ENCODE measurements around the gene DPP6. TPM values are rescaled to one million over a fixed set of nuclear protein-coding genes. Genes with fewer than 3 reads are reported as not detected.
"Not testable (repeated sequence)": the region's sequence is repeated elsewhere in the genome, so short reads cannot be mapped to it uniquely, and the experiment has no call there.

DPP6 gene
- total RNA-seq, 3 donors from 2014 or later: 0.59 to 0.98 TPM; not detected in 1

- Histone ChIP-seq H3K4me1 (no peaks in the 10 kb centered on the region), H3K36me3 (no peaks in the 10 kb centered on the region), H3K4me3 (no peak overlapping the region), H3K9me3 (no peaks in the 10 kb centered on the region), H3K27me3 (no peaks in the 10 kb centered on the region), H3K27ac (no peak overlapping the region)
- intact Hi-C loops (cut with DNase I; ENCODE audit: low total_unique reads): no loop called here
- TF ChIP-seq POLR2AphosphoS5 (IDR thresholded peaks at IDR 0.05): no peak
- TF ChIP-seq, protein P1, sequence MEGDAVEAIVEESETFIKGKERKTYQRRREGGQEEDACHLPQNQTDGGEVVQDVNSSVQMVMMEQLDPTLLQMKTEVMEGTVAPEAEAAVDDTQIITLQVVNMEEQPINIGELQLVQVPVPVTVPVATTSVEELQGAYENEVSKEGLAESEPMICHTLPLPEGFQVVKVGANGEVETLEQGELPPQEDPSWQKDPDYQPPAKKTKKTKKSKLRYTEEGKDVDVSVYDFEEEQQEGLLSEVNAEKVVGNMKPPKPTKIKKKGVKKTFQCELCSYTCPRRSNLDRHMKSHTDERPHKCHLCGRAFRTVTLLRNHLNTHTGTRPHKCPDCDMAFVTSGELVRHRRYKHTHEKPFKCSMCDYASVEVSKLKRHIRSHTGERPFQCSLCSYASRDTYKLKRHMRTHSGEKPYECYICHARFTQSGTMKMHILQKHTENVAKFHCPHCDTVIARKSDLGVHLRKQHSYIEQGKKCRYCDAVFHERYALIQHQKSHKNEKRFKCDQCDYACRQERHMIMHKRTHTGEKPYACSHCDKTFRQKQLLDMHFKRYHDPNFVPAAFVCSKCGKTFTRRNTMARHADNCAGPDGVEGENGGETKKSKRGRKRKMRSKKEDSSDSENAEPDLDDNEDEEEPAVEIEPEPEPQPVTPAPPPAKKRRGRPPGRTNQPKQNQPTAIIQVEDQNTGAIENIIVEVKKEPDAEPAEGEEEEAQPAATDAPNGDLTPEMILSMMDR (IDR thresholded peaks at IDR 0.05): no peak
- no peak for DNase-seq (ENCODE audit: low spot score in 2 of 2)
Observed at GRCh38 chr7:154672659-154673415, 620.6 kb downstream of the DPP6 start.

- Histone ChIP-seq H3K4me3 (no peak overlapping the region), H3K36me3 (no peaks in the 10 kb centered on the region), H3K4me1 (no peaks in the 10 kb centered on the region), H3K27me3 (no peaks in the 10 kb centered on the region), H3K9me3 (no peaks in the 10 kb centered on the region), H3K27ac (no peak overlapping the region)
- intact Hi-C loops (cut with DNase I; ENCODE audit: low total_unique reads): no loop called here
- DNase-seq (ENCODE audit: low spot score in 2 of 2): no peak
- TF ChIP-seq POLR2A (IDR thresholded peaks at IDR 0.05) (no peak), POLR2AphosphoS5 (IDR thresholded peaks at IDR 0.05) (no peak)
- TF ChIP-seq, protein P1 (IDR thresholded peaks at IDR 0.05): no peak
Observed at GRCh38 chr7:154674191-154674590, 622.0 kb downstream of the DPP6 start.

DNA sequence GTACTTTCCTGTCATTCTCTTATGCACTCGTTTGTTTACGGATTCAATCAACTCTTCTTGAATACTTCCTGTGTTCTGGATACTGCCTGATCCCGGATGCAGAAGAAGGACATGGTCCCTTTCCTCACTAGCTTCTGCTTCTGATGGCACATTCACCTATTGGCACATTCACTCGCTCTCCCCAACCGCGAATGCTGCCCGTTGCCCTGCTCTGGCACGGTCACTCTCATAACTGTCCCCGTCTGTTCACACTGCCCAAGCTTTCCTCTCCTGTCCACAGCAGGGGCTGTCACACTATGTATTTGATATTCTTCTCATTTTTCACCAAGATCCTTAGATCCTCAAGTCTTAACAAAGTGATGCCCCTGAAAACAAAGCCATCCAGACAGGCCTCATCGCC lies 623.4 kb downstream of the DPP6 start:
- no peak overlapping the region for H3K4me3 ChIP-seq
- intact Hi-C loops (cut with DNase I; ENCODE audit: low total_unique reads): no loop called here
- no peaks in the 10 kb centered on the region for H3K27me3 ChIP-seq
- no peaks in the 10 kb centered on the region for H3K36me3 ChIP-seq
- no peaks in the 10 kb centered on the region for H3K9me3 ChIP-seq
- H3K4me1 ChIP-seq: no peaks in the 10 kb centered on the region
- no peak for TF ChIP-seq POLR2AphosphoS5 (IDR thresholded peaks at IDR 0.05)
- TF ChIP-seq, protein P1 (IDR thresholded peaks at IDR 0.05): no peak
- TF ChIP-seq POLR2A (IDR thresholded peaks at IDR 0.05): no peak
- H3K27ac ChIP-seq: no peak overlapping the region
- DNase-seq (ENCODE audit: low spot score in 2 of 2): no peak

- H3K27me3 ChIP-seq; H3K4me1 ChIP-seq; H3K27ac ChIP-seq; intact Hi-C loops (cut with DNase I; ENCODE audit: low total_unique reads); H3K4me3 ChIP-seq; H3K36me3 ChIP-seq; DNase-seq (ENCODE audit: low spot score in 2 of 2); H3K9me3 ChIP-seq: not testable (repeated sequence)
Observed at GRCh38 chr7:154676033-154676421, 623.8 kb downstream of the DPP6 start.

GRCh38 chr7:154676422-154677073 lies 624.4 kb downstream of the DPP6 start:
- Histone ChIP-seq H3K4me3 (no peak overlapping the region), H3K27ac (no peak overlapping the region), H3K36me3 (no peaks in the 10 kb centered on the region), H3K9me3 (no peaks in the 10 kb centered on the region), H3K27me3 (no peaks in the 10 kb centered on the region), H3K4me1 (no peaks in the 10 kb centered on the region)
- DNase-seq (ENCODE audit: low spot score in 2 of 2): no peak
- intact Hi-C loops (cut with DNase I; ENCODE audit: low total_unique reads): no loop called here
- TF ChIP-seq, protein P1 (IDR thresholded peaks at IDR 0.05): no peak
- TF ChIP-seq POLR2A (IDR thresholded peaks at IDR 0.05): no peak
- no peak for TF ChIP-seq POLR2AphosphoS5 (IDR thresholded peaks at IDR 0.05)
